ENCODE data around the gene MED13L.
A peak's percentile ranks its signal among the peaks of the same experiment; 100 is the strongest.

MED13L gene

GRCh38 chr12:115962216-115962615, 315.3 kb downstream of the MED13L start:
- ATAC-seq (ENCODE audit: insufficient read depth, low read depth) (no peak), DNase-seq (no peak)
- Histone ChIP-seq H3K4me2 (ENCODE audit: insufficient read depth, low read length) (no peak overlapping the region), H3K4me1 (ENCODE audit: insufficient read depth, low read length) (no peaks in the 10 kb centered on the region), H3K4me3 (ENCODE audit: low read depth in 1 of 2, low read length in 2 of 2) (no peak overlapping the region), H3K36me3 (ENCODE audit: insufficient read depth, low read length) (peaks cover 80% of the 10 kb centered on the region), H3K9ac (ENCODE audit: low read depth, low read length) (no peak overlapping the region), H3K27ac (ENCODE audit: low read length) (no peak overlapping the region), H4K20me1 (ENCODE audit: insufficient read depth, low read length) (no peaks in the 10 kb centered on the region), H3K9me3 (ENCODE audit: insufficient read depth, low read length, severe bottlenecking) (no peaks in the 10 kb centered on the region), H2AFZ (ENCODE audit: low read depth, low read length) (no peak overlapping the region), H3K27me3 (ENCODE audit: insufficient read depth, low read length, poor library complexity) (no peaks in the 10 kb centered on the region), H3K79me2 (ENCODE audit: insufficient read depth, low read length) (no peaks in the 10 kb centered on the region)
- TF ChIP-seq EZH2 (IDR thresholded peaks at IDR 0.05; ENCODE audit: borderline replicate concordance, low read depth, low read length, severe bottlenecking) (no peak), CTCF (IDR thresholded peaks at IDR 0.05; ENCODE audit: borderline replicate concordance, extremely low read depth, low read length, poor library complexity, severe bottlenecking) (no peak)

- no peak overlapping the region for H3K4me2 ChIP-seq (ENCODE audit: insufficient read depth, low read length)
- H3K36me3 ChIP-seq (ENCODE audit: insufficient read depth, low read length), result peaks cover 76% of the 10 kb centered on the region
- no peak overlapping the region for H3K9ac ChIP-seq (ENCODE audit: low read depth, low read length)
These were observed 316.4 kb downstream of the MED13L start for GRCh38 chr12:115960868-115961802.

GRCh38 chr12:115957686-115958290, 319.7 kb downstream of the MED13L start:
- no peak for TF ChIP-seq EZH2 (IDR thresholded peaks at IDR 0.05; ENCODE audit: borderline replicate concordance, low read depth, low read length, severe bottlenecking)
- TF ChIP-seq CTCF (IDR thresholded peaks at IDR 0.05; ENCODE audit: borderline replicate concordance, extremely low read depth, low read length, poor library complexity, severe bottlenecking), result no peak
- DNase-seq, result no peak
- no peaks in the 10 kb centered on the region for H3K79me2 ChIP-seq (ENCODE audit: insufficient read depth, low read length)

More at GRCh38 chr12:115960868-115961802, 316.4 kb downstream of the MED13L start:
- no peaks in the 10 kb centered on the region for H3K9me3 ChIP-seq (ENCODE audit: insufficient read depth, low read length, severe bottlenecking)
- H2AFZ ChIP-seq (ENCODE audit: low read depth, low read length), result no peak overlapping the region
- H3K4me3 ChIP-seq (ENCODE audit: low read depth in 1 of 2, low read length in 2 of 2), result no peak overlapping the region
- ATAC-seq (ENCODE audit: insufficient read depth, low read depth) (peak; percentile 44; the same call in 1 of the 3 replicates), DNase-seq (no peak)
- no peaks in the 10 kb centered on the region for H3K4me1 ChIP-seq (ENCODE audit: insufficient read depth, low read length)
- no peak for TF ChIP-seq CTCF (IDR thresholded peaks at IDR 0.05; ENCODE audit: borderline replicate concordance, extremely low read depth, low read length, poor library complexity, severe bottlenecking)
- TF ChIP-seq EZH2 (IDR thresholded peaks at IDR 0.05; ENCODE audit: borderline replicate concordance, low read depth, low read length, severe bottlenecking), result no peak
- no peaks in the 10 kb centered on the region for H3K79me2 ChIP-seq (ENCODE audit: insufficient read depth, low read length)
- H3K27ac ChIP-seq (ENCODE audit: low read length), result no peak overlapping the region
- no peaks in the 10 kb centered on the region for H3K27me3 ChIP-seq (ENCODE audit: insufficient read depth, low read length, poor library complexity)
- no peaks in the 10 kb centered on the region for H4K20me1 ChIP-seq (ENCODE audit: insufficient read depth, low read length)

More at GRCh38 chr12:115957686-115958290, 319.7 kb downstream of the MED13L start:
- Histone ChIP-seq H3K9me3 (ENCODE audit: insufficient read depth, low read length, severe bottlenecking) (no peaks in the 10 kb centered on the region), H4K20me1 (ENCODE audit: insufficient read depth, low read length) (no peaks in the 10 kb centered on the region), H3K27ac (ENCODE audit: low read length) (no peak overlapping the region), H3K4me3 (ENCODE audit: low read depth in 1 of 2, low read length in 2 of 2) (no peak overlapping the region), H3K36me3 (ENCODE audit: insufficient read depth, low read length) (peaks cover 47% of the 10 kb centered on the region), H3K4me2 (ENCODE audit: insufficient read depth, low read length) (no peak overlapping the region), H3K9ac (ENCODE audit: low read depth, low read length) (no peak overlapping the region), H2AFZ (ENCODE audit: low read depth, low read length) (no peak overlapping the region), H3K27me3 (ENCODE audit: insufficient read depth, low read length, poor library complexity) (no peaks in the 10 kb centered on the region), H3K4me1 (ENCODE audit: insufficient read depth, low read length) (no peaks in the 10 kb centered on the region)
- ATAC-seq (ENCODE audit: insufficient read depth, low read depth), result no peak

Data from DND-41 (cell line).